Measurements from ENCODE around the gene MCU. TPM values are rescaled to one million over a fixed set of nuclear protein-coding genes. Genes with fewer than 3 reads are reported as not detected.

Gene MCU
- polyA plus RNA-seq, 1 donor (not counting 4 experiments of a cell fraction or from before 2014, with no cell fraction given), result 103 TPM

- Histone ChIP-seq H3K4me1 (ENCODE audit: control insufficient read depth, extremely low read depth, insufficient read depth, low read length) (peaks cover 14% of the 10 kb centered on the region), H3K9me3 (ENCODE audit: control insufficient read depth, low read depth, low read length) (no peaks in the 10 kb centered on the region), H3K4me3 (ENCODE audit: control insufficient read depth in 2 of 3, extremely low read depth in 1 of 3, insufficient read depth in 2 of 3, low read depth in 1 of 3, low read length in 3 of 3) (no peak within 1 kb of the TSS), H3K4me2 (ENCODE audit: control insufficient read depth, extremely low read depth, insufficient read depth, low read depth, low read length) (no peak within 1 kb of the TSS), H3K79me2 (ENCODE audit: control insufficient read depth, insufficient read depth, low read length) (no peaks in the 10 kb centered on the region), H3K36me3 (ENCODE audit: control insufficient read depth in 2 of 2, extremely low read depth in 1 of 2, insufficient read depth in 2 of 2, low read length in 2 of 2) (no peaks in the 10 kb centered on the region), H3K27me3 (ENCODE audit: control insufficient read depth, extremely low read depth, insufficient read depth, low read length) (no peaks in the 10 kb centered on the region), H3K9ac (ENCODE audit: control insufficient read depth, extremely low read depth, insufficient read depth, low read length) (no peak within 1 kb of the TSS), H2AFZ (ENCODE audit: control insufficient read depth, low read length) (no peak within 1 kb of the TSS), H4K20me1 (ENCODE audit: control insufficient read depth, extremely low read depth, insufficient read depth, low read length) (no peaks in the 10 kb centered on the region), H3K9me1 (ENCODE audit: control insufficient read depth, extremely low read depth, insufficient read depth, low read length) (no peaks in the 10 kb centered on the region), H3K27ac (ENCODE audit: control insufficient read depth, insufficient read depth, low read length) (no peak within 1 kb of the TSS)
- dilution Hi-C loops (cut with MboI; ENCODE audit: extremely low pct_ligation_motif_present, low sequenced_read_pairs), result no loop called here
- DNase-seq (ENCODE audit: low read depth, low spot score) (no peak), FAIRE-seq (no peak)
- no peak for TF ChIP-seq CTCF (optimal IDR thresholded peaks at IDR 0.05 in 1 of 3, IDR thresholded peaks at IDR 0.05 in 1 of 3, conservative IDR thresholded peaks at IDR 0.05 in 1 of 3; ENCODE audit: extremely low read depth in 1 of 3, insufficient read depth in 2 of 3, low read length in 3 of 3)
- TF ChIP-seq EZH2 (IDR thresholded peaks at IDR 0.05; ENCODE audit: low read length), result no peak
Measured at GRCh38 chr10:72893136-72893798, 201.3 kb downstream of the MCU start, which contains the start of gene OIT3. Gene OIT3 (plus strand): TSS chr10:72893739. CDS start chr10:72893799, 60 bp downstream.

DNA sequence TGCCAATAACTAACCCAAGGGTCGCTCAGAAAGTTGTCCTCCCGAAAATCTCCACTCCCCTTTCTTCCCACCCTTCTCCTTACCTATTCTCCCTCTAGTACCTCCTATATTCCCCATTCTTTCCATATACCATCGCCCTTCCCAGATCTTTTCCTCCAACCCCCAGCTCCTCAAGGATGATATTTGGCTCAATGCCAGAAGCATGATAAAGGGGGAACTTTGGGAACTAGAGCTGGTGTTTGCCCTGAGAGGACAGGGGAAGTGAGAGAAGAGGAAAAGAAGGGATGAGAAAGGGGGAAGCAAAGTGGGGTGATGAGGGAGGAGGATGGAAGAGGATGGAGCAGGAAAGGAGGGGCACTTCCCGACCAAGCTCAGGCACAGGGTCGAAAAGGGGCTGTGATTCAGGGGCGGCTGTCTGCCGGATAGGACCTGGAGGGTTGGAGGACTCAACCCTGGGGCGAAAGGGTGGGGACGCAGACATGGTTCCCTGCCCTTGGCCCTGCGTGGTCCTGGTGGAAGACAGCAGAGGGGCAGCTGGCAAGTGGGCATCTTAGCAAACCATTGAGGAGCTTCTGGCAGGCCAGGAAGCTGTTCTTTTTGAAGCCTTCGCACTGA, 203.4 kb downstream of the MCU start:
- dilution Hi-C loops (cut with MboI; ENCODE audit: extremely low pct_ligation_motif_present, low sequenced_read_pairs), result no loop called here
- H3K4me1 ChIP-seq (ENCODE audit: control insufficient read depth, extremely low read depth, insufficient read depth, low read length), result no peaks in the 10 kb centered on the region
- no peak overlapping the region for H3K9ac ChIP-seq (ENCODE audit: control insufficient read depth, extremely low read depth, insufficient read depth, low read length)
- H3K27me3 ChIP-seq (ENCODE audit: control insufficient read depth, extremely low read depth, insufficient read depth, low read length), result no peaks in the 10 kb centered on the region
- H3K79me2 ChIP-seq (ENCODE audit: control insufficient read depth, insufficient read depth, low read length), result no peaks in the 10 kb centered on the region
- no peak overlapping the region for H3K27ac ChIP-seq (ENCODE audit: control insufficient read depth, insufficient read depth, low read length)
- H3K9me3 ChIP-seq (ENCODE audit: control insufficient read depth, low read depth, low read length), result no peaks in the 10 kb centered on the region
- DNase-seq (ENCODE audit: low read depth, low spot score) (no peak), FAIRE-seq (no peak)
- no peak overlapping the region for H2AFZ ChIP-seq (ENCODE audit: control insufficient read depth, low read length)
- no peak overlapping the region for H3K4me3 ChIP-seq (ENCODE audit: control insufficient read depth in 2 of 3, extremely low read depth in 1 of 3, insufficient read depth in 2 of 3, low read depth in 1 of 3, low read length in 3 of 3)
- TF ChIP-seq EZH2 (IDR thresholded peaks at IDR 0.05; ENCODE audit: low read length) (no peak), CTCF (optimal IDR thresholded peaks at IDR 0.05 in 1 of 3, IDR thresholded peaks at IDR 0.05 in 1 of 3, conservative IDR thresholded peaks at IDR 0.05 in 1 of 3; ENCODE audit: extremely low read depth in 1 of 3, insufficient read depth in 2 of 3, low read length in 3 of 3) (no peak)
- no peaks in the 10 kb centered on the region for H3K36me3 ChIP-seq (ENCODE audit: control insufficient read depth in 2 of 2, extremely low read depth in 1 of 2, insufficient read depth in 2 of 2, low read length in 2 of 2)
- H4K20me1 ChIP-seq (ENCODE audit: control insufficient read depth, extremely low read depth, insufficient read depth, low read length), result no peaks in the 10 kb centered on the region
- H3K4me2 ChIP-seq (ENCODE audit: control insufficient read depth, extremely low read depth, insufficient read depth, low read depth, low read length), result no peak overlapping the region
- H3K9me1 ChIP-seq (ENCODE audit: control insufficient read depth, extremely low read depth, insufficient read depth, low read length), result no peaks in the 10 kb centered on the region

Measured in keratinocyte (primary cell).